Loucy (cell line): ENCODE results near the gene DTNBP1.

Source experiments
- H2AFZ ChIP-seq: fragments of 200-600 bp; sonication (generic); 2 replicates; pipeline ENCODE4 v1.6.0; 2016; ENCODE audit warnings: antibody characterized with exemption, mild to moderate bottlenecking, low read length, moderate library complexity
- H3F3A ChIP-seq: fragments of 200-600 bp; 2 replicates; pipeline ENCODE4 v1.6.0; 2016; ENCODE audit warnings: antibody characterized with exemption, low read depth, mild to moderate bottlenecking
- H3K27me3 ChIP-seq: fragments of 200-600 bp; sonication (generic); 2 replicates; pipeline ENCODE4 v1.6.1; 2014; ENCODE audit warnings: low read length, mild to moderate bottlenecking; ENCODE audit not compliant: insufficient read depth, poor library complexity, severe bottlenecking
- H3K36me3 ChIP-seq: fragments of 200-600 bp; sonication (generic); 2 replicates; pipeline ENCODE4 v1.6.1; 2016; ENCODE audit warnings: low read length; ENCODE audit not compliant: insufficient read depth
- H3K4me1 ChIP-seq: fragments of 200-600 bp; sonication (generic); 2 replicates; pipeline ENCODE4 v1.5.1; 2014; ENCODE audit warnings: low read length, mild to moderate bottlenecking; ENCODE audit not compliant: insufficient read depth, poor library complexity, severe bottlenecking
- H3K4me2 ChIP-seq: fragments of 200-600 bp; sonication (generic); 2 replicates; pipeline ENCODE4 v1.6.0; 2014; ENCODE audit warnings: antibody characterized with exemption, low read length, low read depth, mild to moderate bottlenecking; ENCODE audit not compliant: poor library complexity, severe bottlenecking
- H3K4me3 ChIP-seq: fragments of 200-600 bp; sonication (generic); 2 replicates; pipeline ENCODE4 v1.5.1; 2014; ENCODE audit warnings: low read length, mild to moderate bottlenecking, mixed read lengths; ENCODE audit not compliant: poor library complexity, severe bottlenecking
- H3K79me2 ChIP-seq: fragments of 200-600 bp; sonication (generic); 2 replicates; pipeline ENCODE4 v1.6.1; 2014; ENCODE audit warnings: low read length; ENCODE audit not compliant: insufficient read depth
- H3K9ac ChIP-seq: fragments of 200-600 bp; sonication (generic); 2 replicates; pipeline ENCODE4 v1.6.0; 2014; ENCODE audit warnings: mild to moderate bottlenecking, low read depth, low read length, moderate library complexity; ENCODE audit not compliant: poor library complexity, severe bottlenecking
- H3K9me2 ChIP-seq: fragments of 200-600 bp; sonication (generic); replicated peaks from 2 replicates; pipeline ENCODE4 v1.6.1; 2016; ENCODE audit warnings: low read depth, low read length, mixed read lengths
- H3K9me3 ChIP-seq: fragments of 200-600 bp; sonication (generic); 2 replicates; pipeline ENCODE4 v1.6.1; 2014; ENCODE audit warnings: mild to moderate bottlenecking, antibody characterized with exemption, low read length, low read depth; ENCODE audit not compliant: insufficient read depth
- H4K20me1 ChIP-seq: fragments of 200-600 bp; sonication (generic); 2 replicates; pipeline ENCODE4 v1.6.0; 2014; ENCODE audit warnings: antibody characterized with exemption, low read length, mild to moderate bottlenecking; ENCODE audit not compliant: insufficient read depth, poor library complexity, severe bottlenecking
- EZH2phosphoT487 ChIP-seq: fragments of 200-600 bp; IDR thresholded peaks from 2 replicates; pipeline ENCODE4 v1.6.1; 2018; ENCODE audit warnings: antibody characterized with exemption, mild to moderate bottlenecking, moderate library complexity, borderline replicate concordance
- TF ChIP-seq, protein P1 (sequence below): fragments of 200-600 bp; sonication (generic); conservative IDR thresholded peaks from 2 replicates; pipeline ENCODE4 v1.5.1; 2014; ENCODE audit warnings: mild to moderate bottlenecking, antibody characterized with exemption, low read length

DTNBP1 gene

DNA sequence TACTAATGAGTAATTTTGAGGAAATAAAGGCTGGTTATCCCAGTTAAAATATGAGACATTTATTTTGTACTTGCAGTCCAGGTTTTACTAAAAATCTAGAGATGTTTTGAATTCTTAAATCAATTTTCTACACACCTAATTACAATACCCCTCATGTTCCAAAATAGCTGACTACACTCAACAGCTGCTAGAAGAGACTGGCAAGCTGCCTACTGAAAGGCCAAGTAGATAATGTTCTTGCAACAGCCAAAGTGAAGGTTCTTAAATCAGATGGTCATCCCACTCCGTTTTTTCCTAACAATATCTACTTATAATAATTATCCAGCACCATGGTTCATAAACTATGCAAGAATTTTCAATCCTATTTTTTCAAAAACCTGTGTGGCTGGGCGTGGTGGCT is 69.0 kb downstream of the DTNBP1 start:
- TF ChIP-seq EZH2phosphoT487 = no peak
- TF ChIP-seq, protein P1, sequence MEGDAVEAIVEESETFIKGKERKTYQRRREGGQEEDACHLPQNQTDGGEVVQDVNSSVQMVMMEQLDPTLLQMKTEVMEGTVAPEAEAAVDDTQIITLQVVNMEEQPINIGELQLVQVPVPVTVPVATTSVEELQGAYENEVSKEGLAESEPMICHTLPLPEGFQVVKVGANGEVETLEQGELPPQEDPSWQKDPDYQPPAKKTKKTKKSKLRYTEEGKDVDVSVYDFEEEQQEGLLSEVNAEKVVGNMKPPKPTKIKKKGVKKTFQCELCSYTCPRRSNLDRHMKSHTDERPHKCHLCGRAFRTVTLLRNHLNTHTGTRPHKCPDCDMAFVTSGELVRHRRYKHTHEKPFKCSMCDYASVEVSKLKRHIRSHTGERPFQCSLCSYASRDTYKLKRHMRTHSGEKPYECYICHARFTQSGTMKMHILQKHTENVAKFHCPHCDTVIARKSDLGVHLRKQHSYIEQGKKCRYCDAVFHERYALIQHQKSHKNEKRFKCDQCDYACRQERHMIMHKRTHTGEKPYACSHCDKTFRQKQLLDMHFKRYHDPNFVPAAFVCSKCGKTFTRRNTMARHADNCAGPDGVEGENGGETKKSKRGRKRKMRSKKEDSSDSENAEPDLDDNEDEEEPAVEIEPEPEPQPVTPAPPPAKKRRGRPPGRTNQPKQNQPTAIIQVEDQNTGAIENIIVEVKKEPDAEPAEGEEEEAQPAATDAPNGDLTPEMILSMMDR = no peak
- Histone ChIP-seq H3K79me2 (peaks cover 16% of the 10 kb centered on the region; the same call in 1 of the 2 replicates), H3K27me3 (no peaks in the 10 kb centered on the region), H3K4me3 (no peak overlapping the region), H3K9ac (no peak overlapping the region), H2AFZ (no peak overlapping the region), H4K20me1 (no peaks in the 10 kb centered on the region), H3K4me2 (no peak overlapping the region), H3F3A (no peaks in the 10 kb centered on the region), H3K4me1 (peaks cover 33% of the 10 kb centered on the region), H3K9me2 (no peaks in the 10 kb centered on the region), H3K9me3 (no peaks in the 10 kb centered on the region), H3K36me3 (no peaks in the 10 kb centered on the region)

DNA sequence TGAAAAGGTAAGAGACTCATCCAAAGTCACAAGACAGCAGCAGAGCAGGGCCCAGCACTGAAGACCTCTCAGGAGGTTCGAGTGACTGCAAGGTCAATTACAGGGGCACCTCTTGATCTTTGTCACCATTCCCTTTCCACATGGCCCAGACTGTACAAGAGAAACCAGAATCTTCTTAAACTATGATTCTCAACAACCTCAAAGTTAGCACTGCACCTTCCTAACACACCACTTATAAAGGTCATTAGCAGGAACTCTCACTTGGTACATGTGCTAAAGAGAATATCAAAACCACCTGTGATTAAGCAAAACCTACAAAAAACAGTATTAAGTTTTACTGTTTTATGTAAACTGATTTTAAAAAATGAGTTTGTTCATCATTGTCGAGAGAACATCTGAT is 70.2 kb downstream of the DTNBP1 start:
- H3K36me3 ChIP-seq = no peaks in the 10 kb centered on the region
- peaks cover 33% of the 10 kb centered on the region for H3K4me1 ChIP-seq
- no peaks in the 10 kb centered on the region for H3K9me2 ChIP-seq
- no peak overlapping the region for H2AFZ ChIP-seq
- H3K4me2 ChIP-seq = no peak overlapping the region
- no peaks in the 10 kb centered on the region for H3F3A ChIP-seq
- H3K9ac ChIP-seq = no peak overlapping the region
- no peak overlapping the region for H3K4me3 ChIP-seq
- no peaks in the 10 kb centered on the region for H3K9me3 ChIP-seq
- H3K79me2 ChIP-seq = peaks cover 16% of the 10 kb centered on the region; the same call in 1 of the 2 replicates
- no peaks in the 10 kb centered on the region for H4K20me1 ChIP-seq
- TF ChIP-seq, protein P1 = no peak
- TF ChIP-seq EZH2phosphoT487 = no peak
- no peaks in the 10 kb centered on the region for H3K27me3 ChIP-seq

DNA sequence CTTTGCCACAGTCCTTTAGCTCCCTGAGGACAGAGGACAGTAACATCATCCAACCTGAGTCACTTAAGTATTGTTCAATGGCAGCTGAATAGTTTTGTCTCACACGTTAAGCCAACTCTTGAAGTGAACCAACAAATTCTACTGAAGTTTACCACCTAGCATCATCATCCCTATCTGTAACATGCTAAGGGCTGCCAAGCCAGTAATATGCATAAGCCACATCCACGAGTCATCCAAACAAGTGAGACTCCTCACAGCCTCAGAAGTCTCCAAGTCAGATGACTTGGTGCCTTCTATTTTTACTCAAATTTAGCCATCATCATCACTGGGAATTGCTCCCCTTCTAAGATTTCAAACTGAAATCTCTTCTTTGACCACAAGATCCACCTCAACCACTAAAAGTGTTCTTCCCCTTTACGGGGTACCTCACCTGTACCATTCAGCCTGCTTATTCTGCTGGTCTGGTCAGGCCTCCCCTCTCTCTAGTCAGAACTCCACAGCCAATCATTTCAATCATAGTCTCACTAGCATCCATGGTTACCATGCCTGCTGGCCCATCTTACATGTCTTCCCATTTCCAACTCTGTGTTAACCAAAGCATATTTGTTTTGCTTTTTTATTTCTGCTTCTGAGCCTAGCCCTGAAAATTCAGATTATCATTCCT is 73.7 kb downstream of the DTNBP1 start:
- H4K20me1 ChIP-seq = no peaks in the 10 kb centered on the region
- peaks cover 5% of the 10 kb centered on the region; the same call in 1 of the 2 replicates for H3K79me2 ChIP-seq
- no peaks in the 10 kb centered on the region for H3K27me3 ChIP-seq
- H3K4me2 ChIP-seq = no peak overlapping the region
- H3K36me3 ChIP-seq = no peaks in the 10 kb centered on the region
- no peaks in the 10 kb centered on the region for H3F3A ChIP-seq
- no peaks in the 10 kb centered on the region for H3K9me3 ChIP-seq
- H3K4me1 ChIP-seq = peaks cover 15% of the 10 kb centered on the region
- H3K4me3 ChIP-seq = no peak overlapping the region
- no peak for TF ChIP-seq EZH2phosphoT487
- H3K9ac ChIP-seq = no peak overlapping the region
- no peaks in the 10 kb centered on the region for H3K9me2 ChIP-seq
- H2AFZ ChIP-seq = no peak overlapping the region

DNA sequence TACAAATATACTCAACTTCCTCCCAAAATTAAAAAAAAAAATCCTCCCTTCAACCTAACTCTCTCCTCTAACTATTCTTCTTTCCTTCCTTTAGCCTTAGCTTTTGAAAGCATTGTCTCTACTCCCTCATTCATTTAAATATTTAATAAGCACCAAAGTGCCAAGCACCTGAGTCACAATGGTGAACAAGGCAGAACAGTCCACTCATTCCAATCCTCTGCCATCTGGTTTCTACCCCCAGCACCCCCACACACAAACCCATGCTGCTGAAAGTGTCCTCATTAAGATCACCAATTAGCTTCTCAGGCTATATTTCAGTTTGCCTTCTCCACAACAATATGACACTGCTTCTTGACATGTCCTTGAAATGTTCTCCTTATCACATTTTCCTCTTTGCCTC is 76.3 kb downstream of the DTNBP1 start:
- no peaks in the 10 kb centered on the region for H3K36me3 ChIP-seq
- H3K9me3 ChIP-seq = no peaks in the 10 kb centered on the region
- no peak for TF ChIP-seq EZH2phosphoT487
- TF ChIP-seq, protein P1 = no peak
- no peaks in the 10 kb centered on the region for H4K20me1 ChIP-seq
- H3F3A ChIP-seq = no peaks in the 10 kb centered on the region
- no peak overlapping the region for H3K4me3 ChIP-seq
- H2AFZ ChIP-seq = no peak overlapping the region
- H3K9me2 ChIP-seq = no peaks in the 10 kb centered on the region
- H3K79me2 ChIP-seq = peaks cover 5% of the 10 kb centered on the region
- H3K9ac ChIP-seq = no peak overlapping the region
- no peaks in the 10 kb centered on the region for H3K27me3 ChIP-seq
- peaks cover 5% of the 10 kb centered on the region for H3K4me1 ChIP-seq
- H3K4me2 ChIP-seq = no peak overlapping the region
